Measurements from ENCODE around the gene SULT1A1.

DNA sequence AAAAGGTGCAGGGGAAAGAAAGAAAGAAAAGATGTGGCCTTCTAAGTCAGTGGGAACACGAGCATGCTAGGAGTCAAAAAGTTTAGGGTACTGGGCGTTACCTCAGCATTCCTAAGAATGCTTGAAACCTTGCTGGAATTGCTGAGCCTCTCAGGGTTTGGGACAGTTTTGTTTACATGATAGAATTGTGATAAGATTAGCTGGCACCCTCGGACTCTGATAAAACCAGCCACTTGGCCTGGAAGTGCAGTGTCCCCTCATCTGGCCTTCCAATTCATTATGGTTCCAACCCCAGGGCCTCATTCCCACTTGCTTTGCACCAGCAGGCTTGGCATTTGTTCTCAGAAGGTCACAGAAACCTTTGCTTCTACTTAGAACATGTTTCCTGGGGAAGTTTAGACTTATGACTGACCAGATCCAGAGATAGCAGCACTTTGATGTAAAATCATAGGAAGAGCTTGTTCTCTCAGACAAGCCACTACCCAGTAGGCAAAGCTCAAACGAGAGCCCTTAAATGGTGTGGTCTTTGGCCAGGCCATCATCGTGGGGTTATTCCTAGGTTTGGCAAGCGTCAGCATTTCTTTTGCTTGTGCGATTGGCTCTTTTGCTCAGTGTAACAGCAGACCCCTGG is 48.2 kb downstream of the SULT1A1 start:
- no peak for TF ChIP-seq ATF3 (CRISPR knock-in tag; conservative IDR thresholded peaks at IDR 0.05)
- TF ChIP-seq CTCF (IDR thresholded peaks at IDR 0.05), result no peak
- TF ChIP-seq IRF1 (CRISPR knock-in tag; IDR thresholded peaks at IDR 0.05), result no peak
- TF ChIP-seq ATF2 (CRISPR knock-in tag; IDR thresholded peaks at IDR 0.05; ENCODE audit: borderline replicate concordance, low read depth), result no peak
- TF ChIP-seq USF2 (CRISPR knock-in tag; IDR thresholded peaks at IDR 0.05), result no peak
- TF ChIP-seq, protein P1, sequence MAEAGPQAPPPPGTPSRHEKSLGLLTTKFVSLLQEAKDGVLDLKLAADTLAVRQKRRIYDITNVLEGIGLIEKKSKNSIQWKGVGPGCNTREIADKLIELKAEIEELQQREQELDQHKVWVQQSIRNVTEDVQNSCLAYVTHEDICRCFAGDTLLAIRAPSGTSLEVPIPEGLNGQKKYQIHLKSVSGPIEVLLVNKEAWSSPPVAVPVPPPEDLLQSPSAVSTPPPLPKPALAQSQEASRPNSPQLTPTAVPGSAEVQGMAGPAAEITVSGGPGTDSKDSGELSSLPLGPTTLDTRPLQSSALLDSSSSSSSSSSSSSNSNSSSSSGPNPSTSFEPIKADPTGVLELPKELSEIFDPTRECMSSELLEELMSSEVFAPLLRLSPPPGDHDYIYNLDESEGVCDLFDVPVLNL (CRISPR knock-in tag; IDR thresholded peaks at IDR 0.05; ENCODE audit: borderline replicate concordance, low read depth), result no peak

Data from WTC11 (cell line).